Measurements from ENCODE around the gene PRMT2.

The PRMT2 gene

GRCh38 chr21:46635324-46636180, at the start of gene PRMT2:
Gene PRMT2 (plus strand): TSS chr21:46635674. CDS start chr21:46636952, 1,278 bp downstream.
- peak; percentile 93 for DNase-seq
- in situ Hi-C loops (cut with MboI; ENCODE audit: low pct_unique_long_range_greater_than_20kb, low sequenced_read_pairs) = no loop called here

DNA sequence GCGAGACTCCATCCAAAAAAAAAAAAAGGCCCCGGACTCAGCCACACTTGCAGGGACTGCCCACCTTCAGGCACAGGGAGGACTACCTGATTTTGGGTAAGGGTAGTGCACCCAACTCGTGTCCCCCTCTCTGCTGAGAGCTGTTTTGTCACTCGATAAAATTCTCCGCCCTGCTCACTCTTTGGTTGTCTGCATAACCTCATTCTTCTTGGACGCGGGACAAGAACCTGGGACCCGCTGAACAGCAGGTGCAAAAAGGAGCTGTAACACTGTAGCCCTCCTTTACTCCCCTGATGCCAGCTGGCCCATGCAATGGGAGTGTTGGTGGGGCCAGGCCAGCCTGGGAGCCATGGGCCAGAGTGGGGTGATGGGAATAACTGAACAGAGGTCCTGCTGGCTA, 41.2 kb upstream of the PRMT2 start:
- DNase-seq = no peak
- in situ Hi-C loops (cut with MboI; ENCODE audit: low pct_unique_long_range_greater_than_20kb, low sequenced_read_pairs) = no loop called here

GRCh38 chr21:46596201-46596600, 39.3 kb upstream of the PRMT2 start:
- DNase-seq = no peak
- in situ Hi-C loops (cut with MboI; ENCODE audit: low pct_unique_long_range_greater_than_20kb, low sequenced_read_pairs) = no loop called here

DNA sequence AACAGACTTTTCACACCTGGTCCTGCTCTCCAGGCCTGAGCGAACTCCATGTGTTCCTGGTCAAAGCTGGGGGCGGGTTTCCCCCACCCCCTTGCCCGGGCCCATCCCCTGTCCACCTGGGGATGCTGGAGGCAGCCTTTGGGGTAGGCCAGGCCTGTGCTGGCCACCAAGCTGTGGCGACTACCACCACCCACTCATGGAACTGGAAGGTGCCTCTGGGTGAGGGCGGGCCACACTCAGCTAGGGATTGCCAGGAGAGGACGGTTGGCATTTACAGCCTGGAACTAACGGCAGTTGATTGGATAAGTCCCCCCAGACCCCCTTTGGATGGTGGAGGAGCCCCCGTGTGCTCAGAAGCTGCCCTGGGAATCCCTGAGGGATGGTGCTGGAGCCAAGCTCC, 38.4 kb upstream of the PRMT2 start:
- no peak for DNase-seq
- in situ Hi-C loops (cut with MboI; ENCODE audit: low pct_unique_long_range_greater_than_20kb, low sequenced_read_pairs) = no loop called here

DNA sequence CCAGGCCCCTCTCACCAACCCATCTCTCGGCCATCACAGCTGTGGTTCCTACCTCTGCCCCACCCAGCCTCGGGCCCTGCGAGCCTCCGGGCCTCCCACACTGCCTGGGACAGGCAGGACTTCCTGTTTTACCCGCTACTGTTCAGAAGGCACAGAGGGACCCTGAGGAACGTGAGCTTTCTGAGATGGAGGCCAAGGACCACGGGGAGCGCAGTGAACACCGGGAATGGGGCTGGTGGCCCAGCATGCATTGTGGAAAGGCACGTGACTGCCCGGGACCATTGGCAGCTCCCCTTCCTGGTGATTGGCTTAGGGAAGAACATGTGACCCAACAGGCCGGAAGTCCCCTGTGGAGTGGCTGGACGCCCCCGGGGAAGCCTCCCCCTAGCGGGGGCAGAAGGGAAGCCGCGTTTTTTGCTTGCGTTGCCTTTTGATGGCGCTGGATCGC, 37.6 kb upstream of the PRMT2 start:
- in situ Hi-C loops (cut with MboI; ENCODE audit: low pct_unique_long_range_greater_than_20kb, low sequenced_read_pairs) = no loop called here
- no peak for DNase-seq

DNA sequence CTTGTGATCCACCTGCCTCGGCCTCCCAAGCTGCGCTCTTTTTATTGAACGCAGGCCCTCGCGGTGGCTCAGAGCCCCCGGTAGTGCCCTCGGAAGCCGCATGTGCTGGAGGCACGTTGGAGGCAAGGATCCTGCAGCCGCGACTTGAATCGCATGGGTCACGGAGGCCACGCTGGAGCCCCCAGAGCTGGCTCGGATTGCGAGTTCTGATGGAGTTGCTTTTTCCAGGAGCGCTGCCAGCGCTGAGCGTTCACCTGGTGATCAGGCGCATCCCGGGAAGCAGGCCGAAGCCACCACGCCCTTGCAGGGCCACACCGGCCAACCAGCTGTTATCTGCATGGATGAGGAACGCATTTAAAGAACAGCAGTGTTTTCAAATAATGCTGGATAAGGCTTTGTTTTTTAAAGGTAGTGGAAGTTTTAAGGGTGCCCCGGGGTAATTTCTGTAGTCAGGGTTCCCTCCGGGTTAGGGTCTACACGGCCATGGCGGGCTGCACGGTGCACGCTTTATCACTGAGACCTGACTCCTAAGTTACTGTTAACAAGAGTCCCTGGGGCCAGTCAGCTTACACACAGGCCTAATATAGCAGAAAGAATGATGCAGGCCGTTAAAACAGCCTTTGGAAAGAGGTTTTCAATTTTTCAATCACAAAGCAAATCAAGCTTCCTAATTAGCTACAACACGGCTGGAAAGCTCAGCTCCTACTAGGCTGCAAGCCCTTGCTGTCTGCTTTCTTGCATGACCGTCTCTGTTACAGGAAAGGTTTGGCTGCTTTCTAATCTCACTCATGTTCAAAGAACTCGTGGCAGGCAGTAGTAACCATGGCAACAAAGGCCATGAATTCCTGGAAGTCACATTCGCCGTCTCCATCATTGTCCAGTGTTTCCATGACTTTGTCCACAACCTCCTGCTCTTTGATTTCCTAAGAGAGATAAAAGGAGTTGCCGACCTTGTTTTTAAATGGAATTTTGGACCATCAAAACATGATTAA, 36.6 kb upstream of the PRMT2 start:
- no peak for DNase-seq
- in situ Hi-C loops (cut with MboI; ENCODE audit: low pct_unique_long_range_greater_than_20kb, low sequenced_read_pairs) = no loop called here

DNA sequence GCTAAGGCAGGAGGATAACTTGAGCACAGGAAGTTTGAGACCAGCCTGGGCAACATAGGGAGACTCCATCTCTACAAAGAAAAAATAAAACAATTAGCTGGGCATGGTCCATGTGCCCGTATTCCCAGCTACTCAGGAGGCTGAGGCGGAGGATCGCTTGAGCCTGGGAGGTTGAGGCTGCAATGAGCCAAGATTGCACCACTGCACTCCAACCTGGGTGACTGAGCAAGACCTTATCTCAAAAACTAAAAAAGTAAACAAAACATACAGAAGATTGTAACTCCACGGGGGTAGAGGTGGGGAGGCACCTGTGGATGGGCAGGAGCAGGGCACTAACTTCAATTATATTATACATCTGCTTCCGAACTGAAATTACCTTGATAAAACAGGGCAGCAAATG, 35.2 kb upstream of the PRMT2 start:
- DNase-seq = no peak
- in situ Hi-C loops (cut with MboI; ENCODE audit: low pct_unique_long_range_greater_than_20kb, low sequenced_read_pairs) = no loop called here

DNA sequence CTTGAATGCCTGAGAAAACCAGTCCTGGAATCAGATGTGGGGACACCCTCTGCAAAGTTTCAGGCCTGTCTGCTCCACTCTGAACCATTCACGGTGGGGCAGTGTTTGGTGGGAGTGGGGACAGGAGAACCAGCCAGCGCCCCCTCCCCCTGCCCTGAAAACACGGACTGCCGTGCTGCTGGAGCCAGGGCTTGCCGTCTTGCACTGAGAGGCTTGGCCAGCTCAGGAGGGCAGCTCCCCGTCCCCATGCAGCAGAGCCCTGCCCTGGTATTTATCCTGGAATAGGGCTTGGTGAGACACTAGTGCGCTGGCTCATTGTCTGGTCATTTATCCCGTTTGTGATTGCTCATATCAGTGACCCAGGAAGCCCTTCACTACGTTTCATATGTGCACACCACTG, 34.5 kb upstream of the PRMT2 start:
- no peak for DNase-seq
- in situ Hi-C loops (cut with MboI; ENCODE audit: low pct_unique_long_range_greater_than_20kb, low sequenced_read_pairs) = no loop called here

DNA sequence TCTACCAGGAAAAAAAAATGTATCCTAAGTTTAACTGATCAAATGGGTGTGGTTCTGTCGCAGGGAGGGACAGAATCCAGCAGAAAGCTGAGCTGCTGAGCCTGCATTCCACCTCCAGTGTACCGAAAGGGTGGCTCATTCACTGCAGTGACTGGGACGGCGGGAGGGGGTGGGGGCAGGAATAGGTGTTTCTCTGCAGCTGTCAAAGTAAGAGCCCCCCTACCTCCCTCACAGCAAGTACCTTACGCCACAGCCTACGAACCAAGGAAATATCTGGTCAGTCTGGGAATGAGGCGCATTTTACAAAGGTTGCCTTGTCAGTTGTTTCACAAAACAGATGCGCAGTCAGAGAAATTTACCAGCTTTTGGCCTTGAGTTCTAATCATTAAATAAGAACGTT, 32.2 kb upstream of the PRMT2 start:
- in situ Hi-C loops (cut with MboI; ENCODE audit: low pct_unique_long_range_greater_than_20kb, low sequenced_read_pairs) = no loop called here
- no peak for DNase-seq

DNA sequence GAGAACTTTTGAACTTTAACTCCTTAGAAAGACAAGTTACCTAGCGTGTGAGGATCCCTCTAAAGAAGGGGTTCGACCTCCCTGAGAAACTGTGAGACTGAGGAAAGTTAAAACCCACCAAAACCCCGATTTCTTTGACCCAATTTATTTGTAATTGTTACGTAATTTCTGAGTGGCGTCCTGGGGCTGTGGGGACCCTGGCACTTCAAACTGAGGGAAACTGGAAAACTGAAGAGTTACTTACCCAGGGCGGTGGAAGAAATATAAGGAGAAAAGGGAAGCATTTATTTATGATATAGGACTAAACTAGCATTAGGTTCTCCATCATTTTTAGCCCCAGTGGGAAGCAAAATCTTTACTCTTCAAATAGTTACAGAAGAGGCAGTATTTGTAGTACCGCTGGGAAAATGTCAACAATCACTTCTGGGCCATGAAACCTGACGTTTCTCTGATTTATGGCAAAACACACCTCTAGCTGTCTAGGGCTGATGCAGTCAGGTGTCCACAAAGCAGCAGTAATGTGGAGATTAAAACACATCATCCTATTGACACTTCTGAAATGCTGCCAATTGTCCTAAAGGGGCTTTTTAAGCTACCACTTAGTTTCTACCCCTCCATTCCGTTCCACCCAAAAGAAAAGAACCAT, 31.0 kb upstream of the PRMT2 start:
- DNase-seq = no peak
- in situ Hi-C loops (cut with MboI; ENCODE audit: low pct_unique_long_range_greater_than_20kb, low sequenced_read_pairs) = no loop called here

GRCh38 chr21:46604975-46605766, 30.3 kb upstream of the PRMT2 start, which contains the start of gene S100B:
Gene S100B (minus strand): TSS chr21:46605082. CDS start chr21:46602415, 2,667 bp downstream.
- no peak for DNase-seq
- in situ Hi-C loops (cut with MboI; ENCODE audit: low pct_unique_long_range_greater_than_20kb, low sequenced_read_pairs) = no loop called here

DNA sequence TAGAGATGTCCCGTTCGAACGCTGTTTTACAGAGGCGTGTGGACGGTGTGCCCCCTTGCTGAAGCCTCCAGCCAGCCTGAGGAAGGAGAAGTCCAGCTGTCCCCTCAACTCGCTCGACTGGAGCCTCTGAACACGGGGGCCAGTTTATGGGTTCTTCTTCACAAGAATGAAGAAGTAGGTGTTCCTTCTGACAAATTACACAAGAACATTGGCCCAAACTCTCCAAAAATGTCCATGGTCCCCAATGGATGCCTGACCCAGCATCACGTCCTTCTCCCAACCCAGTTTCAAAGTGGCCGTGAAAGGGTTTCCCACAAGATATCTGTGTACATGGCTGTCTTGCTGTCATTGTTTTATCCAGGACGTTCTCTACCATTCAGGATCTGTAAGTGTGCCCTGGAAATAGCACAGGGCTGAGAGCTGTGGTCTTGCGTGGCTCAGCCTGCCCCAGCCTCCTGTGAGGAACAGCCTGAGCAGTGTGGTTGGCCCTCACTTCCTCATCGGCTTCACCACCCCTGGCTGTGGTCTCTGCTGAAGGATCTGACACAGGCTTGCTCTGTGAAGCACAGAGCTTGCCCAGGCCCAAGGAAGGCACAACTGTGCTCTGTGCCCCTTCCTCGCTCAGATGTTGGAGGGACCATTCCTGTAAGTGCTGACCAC, 29.6 kb upstream of the PRMT2 start:
- peak; percentile 92 for DNase-seq
- in situ Hi-C loops (cut with MboI; ENCODE audit: low pct_unique_long_range_greater_than_20kb, low sequenced_read_pairs) = no loop called here

GRCh38 chr21:46606427-46606813, 29.1 kb upstream of the PRMT2 start:
- no peak for DNase-seq
- in situ Hi-C loops (cut with MboI; ENCODE audit: low pct_unique_long_range_greater_than_20kb, low sequenced_read_pairs) = no loop called here

DNA sequence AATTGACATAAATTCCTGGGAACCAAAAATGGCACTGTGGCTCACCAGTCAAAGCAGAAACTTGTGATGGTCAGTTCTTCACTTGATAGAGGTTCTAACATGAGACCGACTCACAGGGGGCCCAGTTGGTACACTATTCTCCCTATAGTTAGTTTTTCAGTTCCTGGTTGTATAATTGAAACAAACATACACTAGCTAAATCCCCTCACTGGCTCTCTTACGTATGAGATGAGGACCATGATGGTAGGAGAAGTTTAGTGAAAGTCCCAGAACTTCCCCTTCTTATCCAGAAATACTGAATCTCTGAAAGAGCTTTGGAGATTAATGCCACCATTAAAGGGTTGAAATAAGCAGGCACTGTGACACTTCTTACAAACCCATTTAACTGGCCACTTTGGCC, 27.8 kb upstream of the PRMT2 start:
- in situ Hi-C loops (cut with MboI; ENCODE audit: low pct_unique_long_range_greater_than_20kb, low sequenced_read_pairs) = no loop called here
- no peak for DNase-seq

GRCh38 chr21:46608672-46609111, 26.8 kb upstream of the PRMT2 start:
- no peak for DNase-seq
- in situ Hi-C loops (cut with MboI; ENCODE audit: low pct_unique_long_range_greater_than_20kb, low sequenced_read_pairs) = no loop called here

DNA sequence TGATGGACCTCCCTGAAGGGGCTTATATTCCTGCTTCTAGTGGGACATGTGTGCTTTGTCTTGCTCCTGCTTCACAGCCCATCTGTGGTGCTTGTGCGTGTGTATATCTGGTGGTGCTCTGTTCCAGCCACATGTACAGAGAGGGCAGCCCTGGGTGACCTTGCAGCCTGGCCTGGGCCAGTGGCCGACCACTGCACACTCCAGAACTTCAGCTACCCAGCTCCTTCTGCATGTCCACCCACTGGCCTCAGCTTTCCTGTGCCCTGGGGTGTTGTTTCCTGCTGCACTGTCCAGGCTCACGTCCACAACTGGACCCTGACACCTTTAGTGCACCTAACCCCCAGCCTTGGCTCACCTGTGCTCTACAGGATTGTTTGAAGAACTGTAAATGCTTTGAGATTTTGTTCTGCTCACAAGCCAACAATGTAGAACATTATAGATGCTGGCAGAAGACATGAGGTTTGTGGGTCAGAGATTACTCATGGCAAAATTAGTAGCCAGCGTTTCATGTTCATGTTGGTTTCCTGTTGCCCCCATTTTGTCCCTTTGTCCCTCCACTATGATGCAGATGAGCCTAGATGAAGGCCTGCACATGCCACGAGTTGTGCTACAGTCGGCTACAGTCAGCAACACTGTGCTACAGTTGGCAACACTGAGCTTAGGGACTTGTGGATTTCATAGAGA, 25.3 kb upstream of the PRMT2 start:
- DNase-seq = no peak
- in situ Hi-C loops (cut with MboI; ENCODE audit: low pct_unique_long_range_greater_than_20kb, low sequenced_read_pairs) = no loop called here

- no peak for DNase-seq
- in situ Hi-C loops (cut with MboI; ENCODE audit: low pct_unique_long_range_greater_than_20kb, low sequenced_read_pairs) = no loop called here
These were observed 22.1 kb upstream of the PRMT2 start for GRCh38 chr21:46613391-46613790.

GRCh38 chr21:46616050-46616449, 19.4 kb upstream of the PRMT2 start:
- DNase-seq = no peak
- in situ Hi-C loops (cut with MboI; ENCODE audit: low pct_unique_long_range_greater_than_20kb, low sequenced_read_pairs) = no loop called here

Measured in KBM-7 (cell line).